Amniotic stem cell (primary cell): ENCODE results near the gene DHX16.

ENCODE experiments used
- DNase-seq: peaks from one replicate; lab custom pipeline; 2025; lab: John Stamatoyannopoulos, UW

DHX16 gene

GRCh38 chr6:30626484-30627366 is 46.1 kb downstream of the DHX16 start, which contains the start of gene ATAT1:
Gene ATAT1 (plus strand): TSS chr6:30626874.
- peak; percentile 71 for DNase-seq

GRCh38 chr6:30625511-30625910 is 47.3 kb downstream of the DHX16 start:
- DNase-seq = no peak

GRCh38 chr6:30619561-30619960 is 53.2 kb downstream of the DHX16 start:
- no peak for DNase-seq

GRCh38 chr6:30618270-30618797 is 54.5 kb downstream of the DHX16 start:
- no peak for DNase-seq

- peak; percentile 91 for DNase-seq
Measured at GRCh38 chr6:30617565-30618269, 55.1 kb downstream of the DHX16 start, which contains the start of gene MRPS18B. Gene MRPS18B (plus strand): TSS chr6:30617840. CDS start chr6:30617866, 26 bp downstream.

GRCh38 chr6:30616811-30617564 is 55.8 kb downstream of the DHX16 start, which contains the start of gene PPP1R10:
Gene PPP1R10 (minus strand): TSS chr6:30617243. CDS start chr6:30609944, 7,299 bp downstream.
- peak; percentile 99 for DNase-seq

- no peak for DNase-seq
Measured at GRCh38 chr6:30615958-30616810, 56.6 kb downstream of the DHX16 start.

GRCh38 chr6:30615219-30615957 is 57.4 kb downstream of the DHX16 start:
- peak; percentile 25 for DNase-seq

GRCh38 chr6:30614843-30615218 is 58.0 kb downstream of the DHX16 start:
- DNase-seq = peak; percentile 91

- no peak for DNase-seq
Measured at GRCh38 chr6:30614044-30614842, 58.6 kb downstream of the DHX16 start.

GRCh38 chr6:30613251-30614043 is 59.4 kb downstream of the DHX16 start:
- no peak for DNase-seq

- DNase-seq = no peak
Measured at GRCh38 chr6:30612687-30613248, 60.0 kb downstream of the DHX16 start.

- DNase-seq = no peak
Measured at GRCh38 chr6:30612213-30612612, 60.6 kb downstream of the DHX16 start.

- no peak for DNase-seq
Measured at GRCh38 chr6:30611856-30612194, 61.0 kb downstream of the DHX16 start.

GRCh38 chr6:30611150-30611855 is 61.5 kb downstream of the DHX16 start:
- no peak for DNase-seq

- DNase-seq = no peak
Measured at GRCh38 chr6:30610065-30610464, 62.7 kb downstream of the DHX16 start.

- no peak for DNase-seq
Measured at GRCh38 chr6:30603961-30604360, 68.8 kb downstream of the DHX16 start.
